ENCODE measurements around the gene BRD8.

The BRD8 gene

DNA sequence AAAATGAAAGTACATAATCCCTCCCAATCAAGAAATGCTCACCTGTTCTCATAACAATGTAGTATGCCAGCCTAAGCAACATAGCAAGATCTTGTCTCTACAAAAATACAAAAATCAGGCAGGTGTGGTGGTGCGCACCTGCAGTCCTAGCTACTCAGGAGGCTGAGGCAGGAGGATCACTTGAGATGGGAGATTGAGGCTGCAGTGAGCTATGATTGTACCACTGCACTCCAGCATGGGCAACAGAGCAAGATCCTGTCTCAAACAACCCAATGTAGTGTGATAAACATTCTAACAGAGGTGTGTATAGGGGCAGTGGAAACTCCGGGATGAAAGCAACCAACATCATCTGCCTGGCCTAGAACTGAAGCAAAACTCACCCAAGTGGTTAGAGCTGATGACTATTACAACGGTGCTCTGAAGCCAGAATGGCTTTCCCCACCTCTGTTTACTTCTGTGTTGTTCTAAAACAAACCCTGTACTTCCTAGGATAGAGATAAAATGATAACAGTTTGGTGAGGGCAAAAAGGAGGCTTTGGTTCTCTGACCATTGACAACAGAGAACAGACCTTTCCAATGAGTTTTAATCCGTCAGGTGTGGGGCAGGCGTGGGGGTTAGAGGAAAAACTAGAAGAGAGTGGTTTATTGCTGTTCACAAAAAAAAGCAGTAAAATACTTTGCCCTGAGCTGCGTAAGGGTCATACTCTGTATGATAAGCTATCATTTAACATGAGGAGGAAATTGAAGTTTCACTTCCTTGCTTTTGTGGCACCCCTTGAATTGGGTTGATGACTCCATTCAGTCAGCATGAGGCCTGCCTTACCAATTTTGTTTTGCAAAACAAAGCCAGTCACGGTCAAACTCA is 75.7 kb downstream of the BRD8 start:
- no peak for DNase-seq
- CTCF ChIA-PET, result interaction anchor here (1.0 to 1.3 kb wide), 2 partner anchors 31 to 67 kb away, joined by 3 to 4 read pairs; no protein-coding TSS in a partner anchor
- H3K4me3 Mint-ChIP-seq, result no peak overlapping the region
- H3K27ac Mint-ChIP-seq, result no peak overlapping the region
- H3K27me3 Mint-ChIP-seq, result no peaks in the 10 kb centered on the region
- no peaks in the 10 kb centered on the region for H3K9me3 Mint-ChIP-seq
- H3K36me3 Mint-ChIP-seq, result no peaks in the 10 kb centered on the region
- H3K4me1 Mint-ChIP-seq, result peaks cover 3% of the 10 kb centered on the region

DNA sequence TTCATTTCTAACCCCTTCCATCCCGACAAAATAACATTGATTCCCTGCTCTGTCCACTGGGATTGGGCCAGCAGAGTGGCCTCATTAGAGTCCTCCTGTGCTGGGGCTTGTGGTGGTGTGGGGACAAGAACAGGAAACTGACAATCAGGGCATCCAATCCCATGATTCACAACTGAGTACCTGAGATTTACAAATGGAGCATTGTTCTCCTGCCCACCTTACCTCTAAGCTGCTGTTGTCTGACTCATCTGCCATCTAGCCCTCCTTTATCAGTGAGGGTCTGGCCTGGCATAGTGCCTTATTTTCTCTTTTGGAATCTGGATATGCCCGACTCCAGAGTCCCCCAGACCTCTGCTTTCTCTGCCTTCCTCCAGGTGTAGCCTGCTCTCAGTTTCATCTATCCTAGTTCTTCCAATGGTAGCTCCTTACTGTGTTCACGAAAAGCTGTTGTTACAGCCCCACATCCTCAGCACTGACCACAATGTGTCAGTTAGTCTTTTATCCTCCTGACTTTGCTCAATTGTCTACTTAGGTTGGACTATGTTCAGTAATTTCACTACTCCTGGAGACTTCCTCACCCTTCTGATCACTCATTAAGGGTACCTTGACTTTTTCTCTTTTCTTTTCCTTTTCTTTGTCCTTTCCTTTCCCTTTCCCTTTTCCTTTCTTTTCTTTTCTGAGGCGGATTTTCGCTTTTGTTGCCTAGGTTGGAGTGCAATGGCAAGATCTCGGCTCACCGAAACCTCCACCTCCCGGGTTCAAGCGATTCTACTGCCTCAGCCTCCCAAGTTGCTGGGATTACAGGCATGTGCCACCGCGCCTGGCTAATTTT is 81.2 kb downstream of the BRD8 start:
- Mint-ChIP-seq H3K27ac (no peak overlapping the region), H3K9me3 (no peaks in the 10 kb centered on the region), H3K27me3 (no peaks in the 10 kb centered on the region), H3K36me3 (no peaks in the 10 kb centered on the region), H3K4me3 (no peak overlapping the region), H3K4me1 (peaks cover 47% of the 10 kb centered on the region)
- CTCF ChIA-PET, result interaction anchor here (1.1 to 1.4 kb wide), 4 partner anchors 10 to 61 kb away, joined by 3 to 5 read pairs (median 4); no protein-coding TSS in a partner anchor
- DNase-seq, result no peak

DNA sequence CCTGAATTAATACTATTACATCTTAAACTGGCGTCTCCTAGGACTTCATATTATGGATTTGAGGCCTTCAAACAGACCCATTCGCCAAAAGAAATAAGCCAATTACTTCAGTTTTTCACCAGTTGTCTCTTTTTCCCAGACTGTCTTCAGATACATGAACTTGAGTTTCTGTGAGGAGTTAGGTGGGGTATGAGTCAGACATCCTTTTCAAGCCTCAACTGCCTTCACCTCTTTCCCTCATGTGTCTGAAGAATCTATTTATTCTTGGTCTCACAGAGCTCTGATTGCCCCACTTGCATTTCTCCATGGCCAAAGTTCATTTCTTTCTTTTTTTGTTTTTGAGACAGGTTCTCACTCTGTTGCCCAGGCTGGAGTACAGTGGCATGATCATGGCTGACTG is 82.1 kb downstream of the BRD8 start:
- H3K9me3 Mint-ChIP-seq, result no peaks in the 10 kb centered on the region
- peaks cover 49% of the 10 kb centered on the region for H3K4me1 Mint-ChIP-seq
- H3K36me3 Mint-ChIP-seq, result no peaks in the 10 kb centered on the region
- no peak for DNase-seq
- CTCF ChIA-PET, result interaction anchor here (1.1 to 1.4 kb wide), 3 partner anchors 19 to 60 kb away, joined by 3 to 5 read pairs (median 4); no protein-coding TSS in a partner anchor
- peaks cover 6% of the 10 kb centered on the region for H3K27me3 Mint-ChIP-seq
- H3K4me3 Mint-ChIP-seq, result no peak overlapping the region
- H3K27ac Mint-ChIP-seq, result no peak overlapping the region

- no peaks in the 10 kb centered on the region for H3K36me3 Mint-ChIP-seq
- H3K4me1 Mint-ChIP-seq, result peaks cover 49% of the 10 kb centered on the region
- no peak overlapping the region for H3K27ac Mint-ChIP-seq
- CTCF ChIA-PET, result interaction anchor here (1.4 kb wide), 1 partner anchor 59 kb away, joined by 4 read pairs; no protein-coding TSS in a partner anchor
- DNase-seq, result no peak
- H3K4me3 Mint-ChIP-seq, result no peak overlapping the region
- H3K9me3 Mint-ChIP-seq, result no peaks in the 10 kb centered on the region
- H3K27me3 Mint-ChIP-seq, result peaks cover 14% of the 10 kb centered on the region
Observed at GRCh38 chr5:138095100-138095907, 83.1 kb downstream of the BRD8 start.

DNA sequence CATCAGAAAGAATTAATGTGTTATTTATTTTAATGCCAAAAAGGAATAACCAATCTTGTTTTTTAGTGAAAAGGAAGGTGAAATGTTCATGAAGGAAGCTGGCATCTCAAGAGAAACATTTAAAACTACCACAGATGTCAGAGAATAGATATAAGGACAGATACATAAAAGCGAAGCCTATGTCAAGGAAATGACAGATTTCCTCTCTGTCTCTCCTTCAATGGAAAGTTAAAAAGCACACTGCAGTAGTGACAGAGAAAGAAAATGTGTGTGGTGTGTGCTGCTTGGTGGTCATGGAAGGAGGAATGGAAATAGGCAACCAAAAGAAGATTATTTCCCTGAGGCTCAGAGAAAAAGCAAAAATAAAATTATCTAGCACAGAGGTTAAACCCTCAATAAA is 85.4 kb downstream of the BRD8 start:
- CTCF ChIA-PET, result no interaction called here
- H3K36me3 Mint-ChIP-seq, result no peaks in the 10 kb centered on the region
- H3K4me1 Mint-ChIP-seq, result peaks cover 49% of the 10 kb centered on the region
- no peak for DNase-seq
- H3K27me3 Mint-ChIP-seq, result peaks cover 15% of the 10 kb centered on the region
- H3K4me3 Mint-ChIP-seq, result no peak overlapping the region
- no peaks in the 10 kb centered on the region for H3K9me3 Mint-ChIP-seq
- no peak overlapping the region for H3K27ac Mint-ChIP-seq

DNA sequence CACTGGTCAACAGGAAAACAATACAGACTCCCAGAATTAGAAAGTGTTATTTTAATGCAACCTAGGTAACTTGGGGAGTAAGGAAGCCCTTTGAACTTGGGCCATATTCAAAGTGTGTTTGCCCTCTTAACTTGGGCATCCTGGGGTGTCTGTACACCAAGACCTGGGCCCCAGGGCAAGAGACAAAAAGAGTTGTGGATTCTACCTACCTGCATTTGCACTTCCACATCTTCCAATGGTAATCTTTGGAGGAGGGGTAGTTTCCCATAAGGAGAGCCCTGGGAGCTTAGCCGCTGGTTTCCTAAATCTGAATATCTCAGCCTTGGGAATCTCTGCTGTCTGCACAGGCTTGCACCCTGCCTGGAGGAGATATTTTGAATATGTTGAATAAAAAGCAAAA is 86.1 kb downstream of the BRD8 start:
- H3K36me3 Mint-ChIP-seq, result no peaks in the 10 kb centered on the region
- no peaks in the 10 kb centered on the region for H3K9me3 Mint-ChIP-seq
- peaks cover 15% of the 10 kb centered on the region for H3K27me3 Mint-ChIP-seq
- CTCF ChIA-PET, result no interaction called here
- DNase-seq, result no peak
- no peak overlapping the region for H3K27ac Mint-ChIP-seq
- no peak overlapping the region for H3K4me3 Mint-ChIP-seq
- H3K4me1 Mint-ChIP-seq, result peaks cover 46% of the 10 kb centered on the region

DNA sequence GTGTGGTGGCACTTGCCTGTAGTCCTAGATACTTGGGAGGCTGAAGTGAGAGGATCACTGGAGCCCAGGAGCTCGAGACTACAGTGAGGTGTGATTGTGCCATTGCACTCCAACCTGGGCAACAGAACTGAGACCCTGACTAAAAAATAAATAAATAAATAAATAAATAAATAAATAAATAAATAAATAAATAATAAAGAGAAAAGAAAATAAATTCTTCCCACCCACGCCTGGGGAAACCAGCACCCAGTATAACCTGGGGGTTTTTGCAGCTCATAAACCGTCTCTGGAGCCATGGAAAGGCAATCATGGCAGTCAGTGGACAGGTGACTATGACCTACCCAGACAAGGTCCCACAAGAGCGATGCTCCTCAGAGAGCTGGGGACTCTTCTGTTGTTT is 86.7 kb downstream of the BRD8 start:
- Mint-ChIP-seq H3K27me3 (peaks cover 15% of the 10 kb centered on the region), H3K9me3 (no peaks in the 10 kb centered on the region), H3K36me3 (no peaks in the 10 kb centered on the region), H3K27ac (no peak overlapping the region), H3K4me3 (no peak overlapping the region), H3K4me1 (peaks cover 40% of the 10 kb centered on the region)
- CTCF ChIA-PET, result interaction anchor here (0.7 to 2.0 kb wide), 3 partner anchors 14 to 462 kb away, joined by 3 to 10 read pairs (median 3); no protein-coding TSS in a partner anchor
- DNase-seq, result no peak
